Iris pigment epithelial cell (primary cell): ENCODE measurements around the gene LGI2.
"Not testable (repeated sequence)": the region's sequence is repeated elsewhere in the genome, so short reads cannot be mapped to it uniquely, and the experiment has no call there.

Experiments
- DNase-seq: peaks from one replicate; pipeline ENCODE4 v3.0.0-alpha.2; 2011; ENCODE audit warnings: low read depth

Gene LGI2

GRCh38 chr4:25030277-25031076 lies at the start of gene LGI2:
LGI2 (minus strand) TSS chr4:25030946; CDS start chr4:25030693, 253 bp downstream.
- DNase-seq = no peak

GRCh38 chr4:25078523-25078922 lies 47.8 kb upstream of the LGI2 start:
- no peak for DNase-seq

- DNase-seq = no peak
Measured at GRCh38 chr4:25076625-25077398, 46.1 kb upstream of the LGI2 start.

GRCh38 chr4:25075851-25076250 lies 45.1 kb upstream of the LGI2 start:
- no peak for DNase-seq

- DNase-seq = no peak
Measured at GRCh38 chr4:25075129-25075528, 44.4 kb upstream of the LGI2 start.

GRCh38 chr4:25070545-25070944 lies 39.8 kb upstream of the LGI2 start:
- no peak for DNase-seq

GRCh38 chr4:25069014-25069413 lies 38.3 kb upstream of the LGI2 start:
- DNase-seq = no peak

GRCh38 chr4:25068386-25068785 lies 37.6 kb upstream of the LGI2 start:
- DNase-seq = no peak

GRCh38 chr4:25065932-25066590 lies 35.3 kb upstream of the LGI2 start:
- DNase-seq = no peak

- no peak for DNase-seq
Measured at GRCh38 chr4:25065431-25065858, 34.7 kb upstream of the LGI2 start.

- DNase-seq = not testable (repeated sequence)
Measured at GRCh38 chr4:25064447-25064846, 33.7 kb upstream of the LGI2 start.

- DNase-seq = no peak
Measured at GRCh38 chr4:25063116-25063515, 32.4 kb upstream of the LGI2 start.

GRCh38 chr4:25062098-25062497 lies 31.4 kb upstream of the LGI2 start:
- DNase-seq = no peak

- no peak for DNase-seq
Measured at GRCh38 chr4:25061602-25062001, 30.9 kb upstream of the LGI2 start.

GRCh38 chr4:25060963-25061340 lies 30.2 kb upstream of the LGI2 start:
- no peak for DNase-seq

GRCh38 chr4:25060241-25060962 lies 29.7 kb upstream of the LGI2 start:
- DNase-seq = no peak

- DNase-seq = no peak
Measured at GRCh38 chr4:25059791-25060190, 29.0 kb upstream of the LGI2 start.

- DNase-seq = no peak
Measured at GRCh38 chr4:25058796-25059195, 28.1 kb upstream of the LGI2 start.

- no peak for DNase-seq
Measured at GRCh38 chr4:25057299-25057698, 26.6 kb upstream of the LGI2 start.

GRCh38 chr4:25052037-25052436 lies 21.3 kb upstream of the LGI2 start:
- not testable (repeated sequence) for DNase-seq

GRCh38 chr4:25051534-25051933 lies 20.8 kb upstream of the LGI2 start:
- DNase-seq = peak; percentile 16
